GM19467 (cell line): ENCODE data around the gene HERC2.
"Not testable (repeated sequence)": the region's sequence is repeated elsewhere in the genome, so short reads cannot be mapped to it uniquely, and the experiment has no call there.

ENCODE experiments used
- ATAC-seq: cut with Tn5 transposase; IDR thresholded peaks from one replicate; pipeline ENCODE4 v1.9.1; 2021; ENCODE audit warnings: mild to moderate bottlenecking, moderate library complexity; ENCODE audit not compliant: unreplicated experiment

The HERC2 gene

GRCh38 chr15:28182731-28183130, 139.2 kb downstream of the HERC2 start:
- no peak for ATAC-seq

GRCh38 chr15:28182216-28182615, 139.8 kb downstream of the HERC2 start:
- ATAC-seq, result no peak

DNA sequence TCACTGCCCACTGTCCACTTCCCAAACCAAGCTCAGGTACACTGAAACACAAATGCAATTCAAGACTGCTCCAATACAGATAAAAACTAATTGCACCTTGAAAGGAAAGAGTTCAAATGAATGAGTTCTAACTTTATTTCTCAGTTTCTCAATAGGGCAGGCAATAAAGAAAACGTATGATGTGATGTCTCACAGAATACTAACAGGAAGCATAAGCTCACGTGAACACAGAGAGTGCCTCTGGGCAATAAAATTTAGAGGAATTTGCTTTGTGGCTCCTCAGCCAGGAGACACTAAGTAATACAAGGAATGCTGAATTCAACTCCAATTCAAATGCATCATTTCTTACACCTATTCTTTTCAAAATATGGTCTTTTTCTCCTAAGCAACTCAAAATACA, 140.6 kb downstream of the HERC2 start:
- ATAC-seq, result no peak

DNA sequence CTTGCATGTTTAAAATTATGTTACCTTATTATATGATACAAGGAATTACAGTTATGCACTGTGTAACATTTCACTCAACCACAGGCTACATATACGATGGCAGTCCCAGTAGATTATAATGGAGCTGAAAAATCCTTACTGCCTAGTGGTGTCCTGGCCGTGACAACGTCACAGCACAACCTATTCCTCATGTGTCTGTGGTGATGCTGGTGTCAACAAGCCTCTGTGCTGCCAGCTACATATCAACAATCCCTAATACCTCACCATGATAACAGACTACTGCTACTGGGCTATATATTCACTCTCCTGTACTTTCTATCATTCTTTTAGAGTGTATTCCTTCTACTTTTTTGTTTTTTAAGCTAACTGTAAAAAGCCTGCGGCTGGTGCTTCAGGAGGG, 142.7 kb downstream of the HERC2 start:
- no peak for ATAC-seq

GRCh38 chr15:28178727-28179126, 143.3 kb downstream of the HERC2 start:
- no peak for ATAC-seq

- ATAC-seq, result no peak
Observed at GRCh38 chr15:28178290-28178689, 143.7 kb downstream of the HERC2 start.

- ATAC-seq, result no peak
Observed at GRCh38 chr15:28169366-28169765, 152.6 kb downstream of the HERC2 start.

- not testable (repeated sequence) for ATAC-seq
Observed at GRCh38 chr15:28168405-28169121, 153.4 kb downstream of the HERC2 start.

- ATAC-seq, result no peak
Observed at GRCh38 chr15:28167042-28167441, 154.9 kb downstream of the HERC2 start.

GRCh38 chr15:28165791-28166190, 156.2 kb downstream of the HERC2 start:
- no peak for ATAC-seq

- no peak for ATAC-seq
Observed at GRCh38 chr15:28164876-28165275, 157.1 kb downstream of the HERC2 start.

- no peak for ATAC-seq
Observed at GRCh38 chr15:28154283-28154682, 167.7 kb downstream of the HERC2 start.

GRCh38 chr15:28153492-28154119, 168.4 kb downstream of the HERC2 start:
- no peak for ATAC-seq

DNA sequence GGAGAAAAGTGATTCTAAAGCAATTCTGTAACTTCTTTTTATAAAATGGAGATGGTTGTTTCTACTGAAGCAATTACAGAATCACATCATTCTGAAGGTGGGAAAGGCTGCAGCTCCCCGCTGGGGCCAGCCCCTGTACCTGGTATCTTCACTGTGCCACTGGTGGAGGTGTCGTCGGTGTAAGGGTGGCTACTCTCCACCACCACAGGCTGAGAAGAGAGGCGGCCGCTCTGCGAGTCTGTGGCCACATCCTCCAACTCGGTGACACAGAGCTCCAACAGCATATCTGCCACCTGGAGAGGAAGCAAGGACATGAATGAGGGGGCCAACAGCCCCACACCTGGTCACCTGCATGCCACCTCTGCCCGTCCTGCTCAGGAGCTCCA, 169.4 kb downstream of the HERC2 start:
- ATAC-seq, result not testable (repeated sequence)

- ATAC-seq, result not testable (repeated sequence)
Observed at GRCh38 chr15:28151864-28152537, 170.0 kb downstream of the HERC2 start.

DNA sequence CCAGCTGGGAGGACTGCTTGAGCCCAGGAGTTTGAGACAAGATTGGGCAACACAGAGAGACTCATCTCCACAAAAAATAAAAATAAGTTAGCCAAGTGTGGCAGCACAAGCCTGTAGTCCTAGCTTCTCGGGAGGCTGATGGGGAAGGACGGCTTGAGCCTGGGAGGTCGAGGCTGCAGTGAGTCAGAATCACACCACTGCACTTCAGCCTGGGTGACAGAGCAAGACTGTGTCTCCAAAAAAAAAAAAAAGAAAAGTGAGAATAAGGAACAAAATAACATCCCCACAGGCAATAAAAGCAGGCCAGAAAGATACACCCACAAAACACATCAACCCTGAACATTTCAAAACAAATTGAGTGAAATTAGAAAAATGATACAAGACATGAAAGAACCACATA, 174.2 kb downstream of the HERC2 start:
- ATAC-seq, result no peak

GRCh38 chr15:28145419-28145818, 176.6 kb downstream of the HERC2 start:
- not testable (repeated sequence) for ATAC-seq

GRCh38 chr15:28140062-28140461, 181.9 kb downstream of the HERC2 start:
- no peak for ATAC-seq

DNA sequence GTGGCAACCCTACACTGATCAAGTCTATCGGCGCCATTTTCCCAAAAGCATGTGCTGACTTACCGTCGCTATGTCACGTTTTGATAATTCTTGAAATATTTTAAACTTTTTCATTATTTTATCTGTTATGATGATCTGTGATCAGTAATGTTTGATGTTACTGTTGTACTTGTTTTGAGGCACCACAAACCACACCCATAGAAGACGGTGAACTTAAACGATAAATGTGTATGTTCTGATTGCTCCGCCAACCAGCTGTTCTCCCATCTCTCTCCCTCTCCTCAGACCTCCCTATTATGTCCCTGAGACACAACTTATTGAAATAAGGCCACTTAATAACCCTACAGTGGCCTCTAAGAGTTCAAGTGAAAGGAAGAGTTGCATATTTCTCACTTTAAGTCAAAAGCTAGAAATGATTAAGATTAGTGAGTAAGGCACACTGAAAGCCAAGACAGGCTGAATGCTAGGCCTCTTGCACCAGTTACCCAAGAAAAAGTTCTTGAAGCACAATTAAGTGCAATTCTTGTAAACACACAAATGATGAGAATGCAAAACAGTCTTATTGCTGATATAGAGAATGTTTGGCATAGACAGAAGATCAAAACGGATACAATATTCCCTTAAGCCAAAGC, 184.5 kb downstream of the HERC2 start:
- ATAC-seq, result not testable (repeated sequence)

- ATAC-seq, result peak; percentile 91
Observed at GRCh38 chr15:28136236-28136904, 185.6 kb downstream of the HERC2 start.

- ATAC-seq, result no peak
Observed at GRCh38 chr15:28133281-28133680, 188.7 kb downstream of the HERC2 start.
